B cell (primary cell): ENCODE results near the gene CDIPT. TPM values are rescaled to one million over a fixed set of nuclear protein-coding genes. Genes with fewer than 3 reads are reported as not detected.

Source experiments
- ATAC-seq: fragments of 200-7000 bp; cut with Tn5 transposase; one replicate; pipeline ENCODE4 v1.10.0; 2021; ENCODE audit warnings: low read depth, mild to moderate bottlenecking, moderate number of reproducible peaks, moderate library complexity
- CTCF ChIA-PET: fragments of 350-600 bp; sonication (Branson Sonifier 250); formaldehyde crosslinking; loops from one replicate; lab custom pipeline; 2021; ENCODE audit warnings: antibody characterized with exemption, inconsistent platforms; lab: Charles Lee
- POLR2A ChIA-PET: fragments of 350-600 bp; sonication (Branson Sonifier 250); formaldehyde crosslinking; loops from one replicate; lab custom pipeline; 2021; ENCODE audit warnings: antibody characterized with exemption; lab: Charles Lee
- DNase-seq: peaks from one replicate; pipeline ENCODE4 v3.0.0; 2013
- H2AFZ ChIP-seq: 2 replicates; pipeline ENCODE4 v1.6.1; 2012; ENCODE audit warnings: mild to moderate bottlenecking, low read depth, low read length; ENCODE audit not compliant: insufficient read depth, poor library complexity, severe bottlenecking
- H3K27ac ChIP-seq, 2 donors: 1 replicate in 1 of 2; 2 replicates in 1 of 2; pipeline ENCODE4 v1.5.1; 2012 to 2013; ENCODE audit warnings: low read length in 2 of 2, mild to moderate bottlenecking in 2 of 2, moderate library complexity in 1 of 2
- H3K27me3 ChIP-seq, 4 experiments: fragments of 200-600 bp in 1 of 4; sonication (generic) in 1 of 4; replicated peaks in 1 of 4; 1 replicate in 2 of 4; 2 replicates in 2 of 4; pipeline versions ENCODE4 v1.6.1 to v1.7.0; 2013 to 2016; ENCODE audit warnings: low read length in 3 of 4, mild to moderate bottlenecking in 2 of 4, mixed read lengths in 1 of 4, moderate library complexity in 1 of 4; ENCODE audit not compliant: insufficient read depth in 4 of 4, control insufficient read depth in 3 of 4; ENCODE audit errors: control extremely low read depth in 1 of 4
- H3K36me3 ChIP-seq, 2 experiments: replicated peaks in 1 of 2; 1 replicate in 1 of 2; 2 replicates in 1 of 2; pipeline versions ENCODE4 v1.6.1 to v1.7.1; 2013; ENCODE audit warnings: low read length in 1 of 2; ENCODE audit not compliant: insufficient read depth in 2 of 2, control insufficient read depth in 1 of 2; ENCODE audit errors: control extremely low read depth in 1 of 2, extremely low read depth in 1 of 2
- H3K4me1 ChIP-seq, 2 donors: fragments of 200-600 bp in 1 of 2; sonication (generic) in 1 of 2; 1 replicate in 1 of 2; 2 replicates in 1 of 2; pipeline versions ENCODE4 v1.5.1 to v1.6.1; 2013 to 2017; ENCODE audit warnings: low read length in 2 of 2; ENCODE audit not compliant: control insufficient read depth in 2 of 2, insufficient read depth in 2 of 2
- H3K4me2 ChIP-seq: replicated peaks from 2 replicates; pipeline ENCODE3; 2012; ENCODE audit warnings: mild to moderate bottlenecking, low read depth, low read length; ENCODE audit not compliant: poor library complexity, severe bottlenecking
- H3K4me3 ChIP-seq, 5 experiments: fragments of 200-600 bp in 1 of 5; sonication (generic) in 1 of 5; 1 replicate in 3 of 5; 2 replicates in 2 of 5; pipeline versions ENCODE4 v1.5.1 to v1.7.0; 2011 to 2016; ENCODE audit warnings: low read length in 4 of 5, mild to moderate bottlenecking in 4 of 5, low read depth in 2 of 5, control low read depth in 1 of 5, moderate library complexity in 1 of 5; ENCODE audit not compliant: insufficient read depth in 1 of 5; ENCODE audit errors: control extremely low read depth in 1 of 5, extremely low read depth in 1 of 5
- H3K79me2 ChIP-seq: fragments of 200-600 bp; sonication (generic); one replicate; pipeline ENCODE4 v1.6.0; 2016; ENCODE audit warnings: low read length; ENCODE audit not compliant: control insufficient read depth, insufficient read depth
- H3K9ac ChIP-seq: fragments of 200-600 bp; sonication (generic); 2 replicates; pipeline ENCODE4 v1.6.1; 2017; ENCODE audit warnings: mild to moderate bottlenecking, low read length, moderate library complexity
- H3K9me3 ChIP-seq, 3 donors: one replicate each; pipeline versions ENCODE4 v1.6.1 to v1.7.1; 2013; ENCODE audit warnings: low read length in 2 of 3; ENCODE audit not compliant: control insufficient read depth in 2 of 3, insufficient read depth in 1 of 3; ENCODE audit errors: control extremely low read depth in 1 of 3
- H4K20me1 ChIP-seq: 2 replicates; pipeline ENCODE4 v1.6.0; 2012; ENCODE audit warnings: mild to moderate bottlenecking, low read length; ENCODE audit not compliant: insufficient read depth, control insufficient read depth, poor library complexity, severe bottlenecking
- H3K27ac Mint-ChIP-seq: one replicate; pipeline ENCODE4 v1.8.0; 2021; ENCODE audit warnings: mixed read lengths
- H3K27me3 Mint-ChIP-seq: one replicate; pipeline ENCODE4 v1.8.0; 2021; ENCODE audit warnings: mixed read lengths
- H3K4me1 Mint-ChIP-seq: one replicate; pipeline ENCODE4 v1.8.0; 2021; ENCODE audit warnings: mixed read lengths
- H3K4me3 Mint-ChIP-seq: one replicate; pipeline ENCODE4 v1.8.0; 2021; ENCODE audit warnings: mixed read lengths
- H3K9me3 Mint-ChIP-seq: one replicate; pipeline ENCODE4 v1.8.0; 2022; ENCODE audit warnings: mixed read lengths; ENCODE audit not compliant: insufficient read depth
- EZH2 ChIP-seq: IDR thresholded peaks from 2 replicates; pipeline ENCODE4 v1.6.1; 2012; ENCODE audit warnings: borderline replicate concordance, low read depth, mild to moderate bottlenecking, moderate library complexity, low read length; ENCODE audit not compliant: insufficient read depth, poor library complexity, severe bottlenecking
- WGBS: methylation state at CpG from one replicate; pipeline ENCODE4 v1.1.5; 2013; ENCODE audit warnings: missing lambda C conversion rate; ENCODE audit not compliant: insufficient coverage; 5-methylcytosine and 5-hydroxymethylcytosine counted together
- intact Hi-C: fragments of 100-400 bp; cut with micrococcal nuclease; formaldehyde crosslinking; loops from one replicate; pipeline ENCODE4 v1.10.0; 2022
- polyA plus RNA-seq: library from polyadenylated mRNA; depleted of rRNA; stranded (reverse); fragments of >200 nt; gene quantifications from 2 replicates; pipeline ENCODE4 v1.2.3, GENCODE V29; 2012
- total RNA-seq, 2 donors: library from RNA; stranded (reverse); fragments of 120-200 nt in 1 of 2; gene quantifications; 1 replicate in 1 of 2; 2 replicates in 1 of 2; pipeline versions ENCODE4 v1.2.3 to v1.2.4, GENCODE V29; 2013 to 2022
- TF ChIP-seq, protein P1 (sequence below): fragments of 200-600 bp; IDR thresholded peaks from one replicate; pipeline ENCODE4 v1.8.0; 2022; ENCODE audit warnings: antibody characterized with exemption, mild to moderate bottlenecking

Gene CDIPT
- total and polyA plus RNA-seq, 2 donors (not counting 1 experiment from before 2014, with no cell fraction given), result 51.2 to 63.3 TPM

DNA sequence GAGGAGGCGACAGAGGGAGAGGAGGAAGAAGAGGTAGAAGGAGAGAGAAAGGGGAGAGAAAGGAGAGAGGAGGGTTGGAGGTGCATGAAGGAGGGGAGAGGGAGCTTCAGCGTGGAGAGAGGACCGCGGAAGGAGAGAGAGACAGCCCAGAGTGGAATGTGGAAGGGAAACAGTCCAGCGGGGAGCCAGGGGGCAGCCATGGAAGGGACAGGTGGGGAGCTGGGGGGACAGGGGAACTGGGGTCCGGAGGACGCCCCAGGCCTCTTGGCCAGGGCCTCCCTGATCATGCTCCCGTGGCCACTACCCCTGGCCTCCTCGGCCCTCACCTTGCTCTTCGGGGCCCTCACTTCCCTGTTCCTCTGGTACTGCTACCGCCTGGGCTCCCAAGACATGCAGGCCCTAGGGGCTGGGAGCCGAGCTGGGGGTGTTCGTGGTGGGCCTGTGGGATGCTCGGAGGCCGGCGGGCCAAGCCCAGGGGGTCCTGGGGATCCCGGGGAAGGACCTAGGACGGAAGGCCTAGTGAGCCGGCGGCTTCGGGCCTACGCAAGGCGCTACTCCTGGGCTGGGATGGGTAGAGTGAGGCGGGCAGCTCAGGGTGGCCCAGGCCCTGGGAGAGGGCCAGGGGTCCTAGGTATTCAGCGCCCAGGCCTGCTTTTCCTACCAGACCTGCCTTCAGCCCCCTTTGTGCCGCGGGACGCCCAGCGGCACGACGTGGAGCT, 38.0 kb upstream of the CDIPT start:
- TF ChIP-seq EZH2, result no peak
- TF ChIP-seq, protein P1, sequence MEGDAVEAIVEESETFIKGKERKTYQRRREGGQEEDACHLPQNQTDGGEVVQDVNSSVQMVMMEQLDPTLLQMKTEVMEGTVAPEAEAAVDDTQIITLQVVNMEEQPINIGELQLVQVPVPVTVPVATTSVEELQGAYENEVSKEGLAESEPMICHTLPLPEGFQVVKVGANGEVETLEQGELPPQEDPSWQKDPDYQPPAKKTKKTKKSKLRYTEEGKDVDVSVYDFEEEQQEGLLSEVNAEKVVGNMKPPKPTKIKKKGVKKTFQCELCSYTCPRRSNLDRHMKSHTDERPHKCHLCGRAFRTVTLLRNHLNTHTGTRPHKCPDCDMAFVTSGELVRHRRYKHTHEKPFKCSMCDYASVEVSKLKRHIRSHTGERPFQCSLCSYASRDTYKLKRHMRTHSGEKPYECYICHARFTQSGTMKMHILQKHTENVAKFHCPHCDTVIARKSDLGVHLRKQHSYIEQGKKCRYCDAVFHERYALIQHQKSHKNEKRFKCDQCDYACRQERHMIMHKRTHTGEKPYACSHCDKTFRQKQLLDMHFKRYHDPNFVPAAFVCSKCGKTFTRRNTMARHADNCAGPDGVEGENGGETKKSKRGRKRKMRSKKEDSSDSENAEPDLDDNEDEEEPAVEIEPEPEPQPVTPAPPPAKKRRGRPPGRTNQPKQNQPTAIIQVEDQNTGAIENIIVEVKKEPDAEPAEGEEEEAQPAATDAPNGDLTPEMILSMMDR, result no peak
- peak overlapping the region in 1 of 5 experiments; percentile 62 for H3K4me3 ChIP-seq
- no peaks in the 10 kb centered on the region for H3K36me3 ChIP-seq
- ATAC-seq, result no peak
- H3K4me2 ChIP-seq, result peak overlapping the region; percentile 92
- ChIA-PET CTCF (no interaction called here), POLR2A (no interaction called here)
- H3K4me3 Mint-ChIP-seq, result peak overlapping the region; percentile 62
- no peak overlapping the region for H3K27ac Mint-ChIP-seq
- peaks cover 15 to 22% of the 10 kb centered on the region in 2 donors for H3K4me1 ChIP-seq
- no peaks in the 10 kb centered on the region for H3K9me3 Mint-ChIP-seq
- DNase-seq, result no peak
- H3K79me2 ChIP-seq, result no peaks in the 10 kb centered on the region
- peaks cover 3% of the 10 kb centered on the region for H3K4me1 Mint-ChIP-seq
- H4K20me1 ChIP-seq, result no peaks in the 10 kb centered on the region
- 62% methylated on average over 27 of the region's 31 CpGs for WGBS
- intact Hi-C loops, result loop anchor here (1.0 to 10.0 kb wide), 3 partner anchors 25 to 206 kb away; partner anchors contain the start of genes CDIPT and KCTD13
- H2AFZ ChIP-seq, result peak overlapping the region; percentile 58
- H3K27me3 ChIP-seq, result peaks cover 0 to 43% (median 25%) of the 10 kb centered on the region in 4 experiments
- H3K27ac ChIP-seq, result no peak overlapping the region
- peaks cover 0 to 22% (median 0%) of the 10 kb centered on the region in 3 donors for H3K9me3 ChIP-seq
- peaks cover 29% of the 10 kb centered on the region for H3K27me3 Mint-ChIP-seq
- H3K9ac ChIP-seq, result no peak overlapping the region
